CD4-positive, alpha-beta T cell treated with Interferon alpha-2 for 1 hour (primary cell): ENCODE data around the gene GDA.

Experiments used
- DNase-seq, 2 donors: peaks; one replicate each; pipeline ENCODE4 v3.0.0-alpha.2; 2020 to 2022

The GDA gene

DNA sequence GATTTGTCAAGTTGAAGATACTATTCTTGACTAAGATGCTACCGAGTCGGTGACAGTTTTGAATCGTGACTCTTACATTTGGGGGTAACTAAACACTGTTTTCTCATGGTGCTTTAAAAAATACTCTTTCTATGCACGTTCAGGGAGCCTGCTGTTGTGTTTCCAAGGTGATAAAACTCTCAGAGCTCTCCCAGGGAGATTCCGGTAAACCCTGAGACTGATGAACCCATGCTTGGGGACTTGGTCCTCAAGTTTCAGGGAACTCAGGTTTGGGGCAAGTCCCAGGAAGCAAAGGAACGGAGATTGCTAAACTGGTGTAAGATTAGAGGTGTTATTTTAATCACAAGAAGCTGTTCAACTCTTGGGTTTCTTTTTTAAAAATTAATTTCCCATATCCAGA, 1.4 kb downstream of the GDA start:
- DNase-seq: no peak

DNA sequence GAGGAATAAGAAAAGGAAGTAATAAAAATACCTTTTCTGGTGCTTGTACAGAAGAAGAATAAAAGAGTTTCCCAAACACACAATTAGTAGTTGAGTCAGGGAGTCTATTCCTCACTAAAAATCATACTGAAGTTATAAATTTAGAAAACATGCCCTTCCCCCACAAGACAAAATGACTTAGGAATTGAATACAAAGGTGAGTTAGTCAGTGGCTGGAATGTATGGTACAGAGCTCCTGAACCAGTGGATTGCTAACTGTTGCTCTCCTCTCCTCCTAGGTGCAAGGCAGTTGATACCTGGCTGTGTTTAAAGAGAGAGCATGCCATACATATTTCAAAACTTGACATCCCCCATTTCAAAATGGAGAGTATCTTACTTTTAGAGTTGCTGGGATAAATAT, 1.9 kb downstream of the GDA start:
- no peak for DNase-seq

DNA sequence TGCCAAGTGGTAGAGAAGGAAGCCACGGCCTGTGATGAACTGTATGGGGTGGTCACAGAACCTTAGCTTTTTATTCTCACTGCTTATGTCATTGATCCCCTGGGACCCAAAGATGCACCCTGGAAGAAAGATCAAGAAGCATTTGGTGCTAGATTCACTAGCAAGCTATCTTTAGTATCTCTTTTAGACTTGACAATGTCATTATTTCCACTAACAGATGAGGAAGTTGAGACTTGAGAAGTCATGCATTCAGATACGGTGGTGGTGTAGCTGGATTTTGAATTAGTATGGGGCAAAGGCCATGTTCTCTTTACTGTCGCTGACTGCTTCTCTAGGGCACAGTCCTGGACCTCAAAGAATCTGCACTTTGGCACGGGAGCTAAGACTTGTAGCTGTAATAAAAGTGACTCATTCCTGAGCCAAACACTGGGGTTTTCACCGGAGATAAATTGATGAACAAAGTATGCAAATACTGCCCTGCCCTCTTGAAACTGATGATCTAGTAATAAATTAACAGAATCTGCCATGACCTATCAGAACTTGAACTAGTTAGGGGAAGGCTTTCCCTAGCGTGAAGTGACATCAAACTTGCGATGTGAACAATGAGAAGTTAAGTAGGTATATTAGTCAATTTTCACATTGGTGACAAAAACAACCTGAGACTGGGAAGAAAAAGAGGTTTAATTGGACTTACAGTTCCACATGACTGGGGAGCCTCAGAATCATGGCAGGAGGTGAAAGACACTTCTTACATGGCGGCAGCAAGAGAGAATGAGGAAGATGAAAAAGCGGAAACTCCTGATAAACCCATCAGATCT, 5.4 kb downstream of the GDA start:
- DNase-seq: peak in 1 of 2 donors; percentile 7

DNA sequence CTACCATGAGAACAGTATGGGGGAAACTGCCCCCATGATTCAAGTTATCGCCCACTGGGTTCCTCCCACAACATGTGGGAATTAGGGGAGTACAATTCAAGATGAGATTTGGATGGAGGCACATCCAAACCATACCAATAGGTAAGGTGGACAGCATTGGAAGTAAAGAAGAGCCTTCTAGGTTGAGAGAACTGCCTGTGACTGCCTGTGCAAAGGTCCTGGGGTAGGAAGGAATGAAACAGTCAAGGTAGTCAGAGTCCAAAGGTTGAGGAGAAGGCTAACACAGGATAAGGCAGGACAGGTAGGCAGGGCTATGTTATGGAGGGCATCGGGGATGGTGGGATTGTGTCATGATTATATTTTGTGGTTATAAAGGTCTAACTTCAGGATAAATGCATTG, 6.1 kb downstream of the GDA start:
- DNase-seq: no peak

DNA sequence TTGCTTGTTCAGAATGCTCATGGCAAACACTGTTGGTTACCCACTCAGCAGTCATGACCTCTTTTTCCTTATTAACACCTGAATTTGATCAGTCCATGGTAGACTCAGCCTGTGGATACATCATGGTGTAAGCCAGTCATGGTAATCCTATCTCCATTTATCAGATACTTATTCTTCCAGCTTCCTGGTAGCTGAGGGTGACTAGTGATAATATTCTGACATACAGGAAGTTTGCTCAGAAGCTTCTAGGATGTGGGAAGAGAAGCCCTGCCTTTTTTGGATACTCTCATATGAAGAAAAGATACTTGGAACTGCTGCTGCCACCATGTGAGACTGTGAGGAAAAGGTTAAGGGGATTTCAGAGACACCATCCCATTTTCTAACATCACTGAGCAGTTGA, 7.3 kb downstream of the GDA start:
- DNase-seq: no peak

DNA sequence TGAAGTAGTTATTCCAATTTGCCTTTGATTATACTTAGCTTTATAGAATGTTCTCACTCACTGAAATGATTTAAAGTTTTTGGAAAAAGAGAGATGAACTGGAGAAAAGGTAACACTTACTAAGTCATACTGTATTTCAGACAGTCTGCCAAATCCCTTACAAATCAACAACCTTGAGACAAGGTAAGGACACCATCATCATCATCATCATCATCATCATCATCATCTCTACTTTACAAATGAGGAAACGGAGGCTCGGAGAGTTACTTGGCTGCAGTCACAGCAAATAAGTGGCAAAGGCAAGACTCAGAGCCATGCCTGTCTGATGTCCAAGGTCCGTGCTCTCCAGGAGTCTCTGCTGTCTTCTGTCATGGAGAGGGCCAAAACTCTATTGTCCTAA, 9.4 kb downstream of the GDA start:
- DNase-seq: no peak

DNA sequence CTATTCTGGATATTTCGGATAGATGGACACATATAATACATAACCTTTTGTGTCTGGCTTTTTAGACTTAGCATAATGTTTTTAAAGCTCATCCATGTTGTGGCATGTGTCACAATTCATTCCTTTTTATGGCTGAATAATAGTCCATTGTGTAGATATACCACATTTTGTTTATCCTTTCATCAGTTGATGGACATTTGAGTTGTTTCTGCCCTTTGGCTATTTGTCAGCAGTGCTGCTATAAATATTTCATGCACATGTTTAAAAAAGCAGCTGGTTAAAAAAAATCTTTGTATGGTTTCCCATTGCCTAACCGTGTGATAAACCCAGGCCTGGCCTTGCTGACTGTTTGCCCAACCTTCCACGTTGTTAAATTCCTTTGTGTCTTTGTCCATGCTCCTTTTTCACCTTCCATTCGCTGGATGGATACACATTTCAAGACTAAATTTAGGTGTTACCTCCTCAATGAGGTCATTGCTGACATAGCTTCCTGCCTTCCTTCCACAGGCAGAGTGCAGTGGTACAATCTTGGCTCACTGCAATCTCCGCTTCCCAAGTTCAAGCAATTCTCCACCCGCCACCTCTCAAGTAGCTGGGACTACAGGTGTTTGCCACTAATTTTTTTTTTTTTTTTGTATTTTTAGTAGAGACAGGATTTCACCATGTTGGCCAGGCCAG, 11.3 kb downstream of the GDA start:
- no peak for DNase-seq

DNA sequence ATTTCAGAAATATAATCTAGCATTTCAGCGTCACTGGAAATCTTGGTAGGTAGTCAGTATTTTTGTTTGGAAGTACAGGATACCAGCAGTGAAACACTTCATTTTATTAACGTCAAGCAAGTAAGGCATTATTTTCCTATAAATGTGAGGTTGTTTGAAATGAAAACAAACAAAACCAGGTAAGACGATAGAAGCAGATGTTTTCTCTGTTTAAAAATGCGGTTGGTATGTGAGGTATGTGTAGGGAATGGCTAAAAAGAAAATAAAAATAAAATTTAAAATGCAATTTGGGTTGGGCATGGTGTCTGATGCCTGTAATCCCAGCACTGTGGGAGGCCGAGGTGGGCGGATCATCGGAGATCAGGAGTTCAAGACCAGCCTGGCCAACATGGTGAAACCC, 16.1 kb downstream of the GDA start:
- DNase-seq: no peak

DNA sequence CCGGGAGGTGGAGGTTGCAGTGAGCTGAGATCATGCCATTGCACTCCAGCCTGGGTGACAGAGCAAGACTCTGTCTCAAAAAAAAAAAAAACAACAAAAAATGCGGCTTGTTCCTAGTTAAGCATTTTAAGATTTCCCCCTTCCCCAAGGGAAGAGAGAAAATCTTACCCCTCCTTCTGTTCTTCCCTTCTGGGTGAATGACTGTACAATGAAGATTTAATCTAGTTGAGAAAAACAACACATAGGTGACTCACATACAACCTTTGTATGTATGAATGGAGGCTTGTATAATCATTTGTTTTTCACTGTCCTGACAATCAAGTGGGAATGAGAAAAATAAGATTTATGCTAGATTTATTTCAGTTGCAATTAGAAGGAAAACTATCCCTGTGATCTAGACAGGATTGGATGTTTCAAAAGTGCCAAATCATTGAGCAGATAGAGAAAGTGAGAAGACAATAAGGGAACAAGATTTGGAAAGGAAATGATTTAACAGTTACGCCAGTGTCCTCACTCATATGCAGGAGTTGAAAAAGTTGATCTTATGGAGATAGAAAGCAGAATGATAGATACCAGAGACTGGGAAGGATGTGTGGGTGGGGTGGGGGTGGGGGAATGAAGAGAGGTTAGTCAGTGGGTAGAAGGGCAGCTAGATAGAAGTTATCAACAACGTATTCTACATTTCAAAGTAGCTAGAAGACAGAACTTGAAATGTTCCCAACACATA, 16.7 kb downstream of the GDA start:
- no peak for DNase-seq

DNA sequence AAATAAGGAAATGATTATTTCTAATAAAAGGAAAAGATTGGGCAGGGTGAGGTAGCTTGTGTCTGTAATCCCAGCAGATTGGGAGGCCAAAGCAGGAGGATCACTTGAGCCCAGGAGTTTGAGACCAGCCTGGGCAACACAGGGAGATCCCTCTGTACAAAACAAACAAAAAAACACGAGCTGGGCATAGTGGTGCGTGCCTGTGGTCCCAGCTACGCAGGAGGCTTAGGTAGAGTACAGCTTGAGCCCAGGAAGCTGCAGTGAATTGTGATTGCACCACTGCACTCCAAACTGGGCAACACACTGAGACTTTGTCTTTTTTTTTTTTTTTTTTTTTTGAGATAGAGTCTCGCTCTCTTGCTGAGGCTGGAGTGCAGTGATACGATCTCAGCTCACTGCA, 18.8 kb downstream of the GDA start:
- DNase-seq: no peak

DNA sequence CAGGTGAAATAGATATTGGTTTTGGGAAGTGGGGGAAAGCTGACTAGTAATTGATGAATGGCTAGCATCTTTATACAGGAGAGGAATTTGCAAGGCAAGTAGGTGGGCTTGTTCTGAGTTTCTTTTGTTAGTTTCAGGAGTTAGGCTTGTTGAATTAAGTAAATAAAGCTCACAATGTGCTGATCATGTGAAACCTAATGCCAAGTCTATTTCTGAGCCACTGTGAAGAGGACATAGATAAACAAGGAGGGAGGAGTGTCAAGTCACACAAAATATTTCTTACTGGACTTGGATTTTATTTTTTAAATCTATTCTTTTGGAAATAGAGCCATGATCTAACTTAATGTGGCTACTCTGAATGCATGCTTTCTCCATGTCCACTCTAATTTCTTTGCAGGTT, 19.9 kb downstream of the GDA start:
- no peak for DNase-seq

DNA sequence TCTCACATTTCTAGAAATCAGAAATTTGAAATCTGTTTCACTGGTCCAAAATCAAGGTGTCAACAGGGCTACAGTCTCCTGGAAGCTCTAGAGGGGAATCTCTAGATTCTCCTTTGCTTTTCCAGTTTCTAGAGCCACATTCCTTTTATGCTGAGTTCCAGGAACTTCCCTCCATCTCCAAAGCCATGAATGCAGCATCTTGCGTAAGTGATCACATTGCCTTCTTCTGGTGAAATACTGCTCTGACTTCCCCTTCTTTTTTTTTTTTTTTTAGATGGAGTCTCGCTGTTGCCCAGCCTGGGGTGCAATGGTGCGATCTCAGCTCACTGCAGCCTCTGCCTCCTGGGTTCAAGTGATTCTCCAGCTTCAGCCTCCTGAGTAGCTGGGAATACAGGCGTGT, 23.8 kb downstream of the GDA start:
- DNase-seq: no peak

DNA sequence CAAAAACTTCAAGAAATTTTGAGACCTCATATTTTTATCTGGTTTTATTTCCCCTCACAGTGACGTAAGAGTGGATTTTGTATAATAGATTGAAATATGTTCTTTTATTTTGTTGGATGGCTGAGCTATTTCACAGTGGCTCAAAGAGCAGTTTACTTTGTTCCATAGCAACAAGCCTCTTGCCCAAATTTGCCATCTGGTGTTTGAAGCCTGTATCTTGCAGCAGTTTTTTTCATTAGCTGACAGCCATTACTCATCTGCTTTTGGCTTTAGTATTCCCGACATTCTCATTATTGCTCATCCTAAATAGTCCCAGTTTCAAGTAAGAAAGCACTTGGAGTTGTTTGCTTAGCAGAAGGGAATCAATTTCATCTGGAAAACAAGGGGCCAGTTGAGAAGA, 36.3 kb downstream of the GDA start:
- no peak for DNase-seq

DNA sequence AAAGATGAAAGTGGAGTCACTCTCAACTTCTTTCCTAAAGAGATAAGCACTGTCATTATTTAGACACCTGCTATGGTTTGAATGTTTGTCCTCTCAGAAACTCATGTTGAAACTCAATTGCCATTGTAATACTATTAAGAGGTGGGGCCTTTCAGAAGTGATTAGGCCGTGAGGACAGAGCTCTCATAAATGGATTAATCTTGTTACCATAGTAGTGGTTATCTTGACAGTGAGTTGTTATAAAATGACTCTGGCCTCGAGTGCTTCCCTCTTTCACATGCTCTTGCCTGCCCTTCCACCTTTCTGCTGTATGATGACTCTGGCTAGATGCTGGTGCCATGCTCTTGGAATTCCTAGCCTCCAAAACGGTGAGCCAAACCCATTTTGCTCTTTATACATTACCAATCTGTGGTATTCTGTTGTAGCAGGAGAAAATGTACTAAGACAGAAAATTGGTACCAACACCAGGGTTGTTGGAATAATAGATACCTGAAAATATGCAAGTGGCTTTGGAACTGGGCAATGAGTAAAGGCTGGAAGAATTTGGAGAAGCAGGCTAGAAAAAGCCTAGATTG, 38.0 kb downstream of the GDA start:
- DNase-seq: no peak

DNA sequence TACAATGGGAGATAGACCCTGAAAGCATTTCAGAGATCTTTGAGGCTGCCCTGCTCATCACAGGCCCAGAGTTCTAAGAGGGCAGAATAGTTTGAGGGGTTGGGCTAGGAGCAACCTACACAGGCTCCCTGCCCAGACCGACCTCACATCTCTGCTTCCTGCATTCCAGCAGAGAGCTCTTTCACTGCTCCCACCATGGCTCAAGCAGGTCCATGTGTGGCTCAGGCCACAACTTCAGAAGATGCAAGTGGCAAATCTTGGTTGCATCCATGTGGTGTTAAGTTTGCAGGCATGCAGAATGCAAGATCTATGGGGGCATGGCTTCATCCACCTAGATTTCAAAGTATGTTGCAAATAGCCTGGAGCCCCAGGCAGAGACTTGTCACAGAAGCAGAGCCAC, 39.0 kb downstream of the GDA start:
- no peak for DNase-seq

DNA sequence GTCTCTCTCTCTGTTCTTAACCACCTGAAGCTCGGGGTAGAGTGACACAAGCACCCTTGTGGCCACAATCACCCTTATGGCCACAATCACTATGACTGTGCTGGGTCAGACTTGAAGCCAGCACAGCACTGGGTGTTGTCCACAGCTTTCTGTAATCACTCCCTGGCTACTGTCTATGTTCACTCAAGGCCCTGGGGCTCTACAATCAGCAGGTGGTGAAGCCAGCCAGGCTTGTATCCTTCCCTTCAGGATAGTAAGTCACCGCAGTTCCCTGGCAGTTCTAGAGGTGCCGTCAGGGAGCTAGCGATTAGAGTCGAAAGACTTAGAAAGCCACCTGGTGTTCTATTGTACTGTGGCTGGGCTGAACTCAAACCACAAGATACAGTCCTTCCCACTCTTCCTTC, 44.2 kb downstream of the GDA start:
- no peak for DNase-seq

DNA sequence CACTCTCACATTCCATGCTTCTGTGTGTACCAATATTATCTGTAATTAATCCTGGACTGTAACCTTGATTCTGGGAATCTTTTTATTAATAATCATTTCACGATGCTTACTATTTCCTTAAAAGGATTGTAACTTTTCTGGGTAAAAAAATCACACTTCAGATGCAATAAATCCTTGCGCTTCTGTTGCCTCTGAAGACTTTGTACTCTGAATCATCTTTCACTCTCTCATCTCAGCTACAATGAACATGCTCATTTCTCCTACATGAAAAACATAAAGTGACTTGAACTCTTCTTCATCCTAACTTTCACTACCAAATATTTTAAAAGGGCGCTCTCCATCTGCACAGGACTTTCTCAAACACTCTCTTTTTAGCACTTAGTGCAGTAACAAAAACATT, 50.0 kb downstream of the GDA start:
- DNase-seq: no peak

DNA sequence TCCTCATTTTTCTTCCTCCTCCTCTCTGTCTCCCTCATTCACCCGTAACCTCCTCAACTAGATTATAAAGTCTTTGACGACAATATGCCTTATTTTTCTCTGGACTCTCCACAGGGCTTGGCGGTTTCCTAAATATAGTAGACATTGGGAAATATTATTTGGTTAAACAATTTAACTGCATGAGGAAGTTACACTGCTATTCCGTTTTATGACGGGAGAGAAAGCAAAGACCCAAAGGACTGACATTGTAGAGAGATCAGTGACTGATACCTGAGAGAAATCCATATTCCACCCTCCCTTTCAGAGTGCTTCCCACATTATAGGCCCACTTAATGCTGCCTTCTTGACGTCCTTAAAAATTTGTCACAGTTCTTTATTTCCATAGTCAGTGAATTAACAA, 51.2 kb downstream of the GDA start:
- no peak for DNase-seq

DNA sequence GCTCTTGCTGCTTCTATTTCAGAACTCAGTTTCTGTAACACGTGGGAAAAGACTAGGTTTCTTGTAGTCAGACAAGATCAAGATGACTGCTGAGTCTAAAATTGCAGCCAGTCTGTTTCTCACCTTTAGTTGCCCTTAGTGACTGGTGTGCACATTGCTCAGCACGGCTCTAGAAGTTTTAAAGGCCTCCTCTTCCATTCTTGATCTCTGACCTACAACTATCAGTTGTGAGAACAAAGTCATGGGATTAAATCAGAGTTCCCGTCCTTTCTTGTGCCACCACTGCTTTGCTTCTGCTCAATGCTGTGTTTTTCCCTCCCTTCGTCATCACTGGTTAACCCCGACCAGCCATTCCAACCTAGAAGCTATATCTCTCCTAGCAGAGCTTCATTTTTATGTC, 52.8 kb downstream of the GDA start:
- DNase-seq: no peak

DNA sequence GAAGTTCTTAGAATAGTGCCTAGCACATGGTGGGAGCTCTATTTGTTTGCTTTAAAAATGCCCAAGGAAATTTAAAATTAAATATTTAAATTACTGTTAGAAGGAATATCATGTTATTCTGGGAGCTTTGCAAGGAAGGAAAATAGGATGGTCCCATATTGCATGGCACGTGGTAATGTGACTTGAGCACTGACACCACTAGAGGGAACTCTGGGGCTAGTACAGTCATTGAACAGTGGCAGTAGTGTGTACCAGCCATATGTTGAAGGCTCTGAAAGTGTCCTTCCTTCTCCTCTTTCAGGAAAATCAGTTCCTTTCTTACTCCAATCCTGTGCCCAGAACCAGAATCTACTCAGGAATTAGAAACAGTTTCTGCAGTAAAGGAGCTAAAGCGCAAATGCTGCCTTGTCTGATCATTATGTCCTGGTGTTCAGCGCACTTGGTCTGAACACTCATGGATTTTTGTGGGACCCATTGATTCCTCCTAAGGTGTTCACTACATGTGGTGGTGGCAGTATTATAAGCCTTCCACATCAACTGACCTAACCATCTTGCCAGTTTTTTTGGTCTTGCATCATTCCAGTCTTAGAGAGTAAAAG, 54.1 kb downstream of the GDA start:
- peak in 1 of 2 donors; percentile 8 for DNase-seq

DNA sequence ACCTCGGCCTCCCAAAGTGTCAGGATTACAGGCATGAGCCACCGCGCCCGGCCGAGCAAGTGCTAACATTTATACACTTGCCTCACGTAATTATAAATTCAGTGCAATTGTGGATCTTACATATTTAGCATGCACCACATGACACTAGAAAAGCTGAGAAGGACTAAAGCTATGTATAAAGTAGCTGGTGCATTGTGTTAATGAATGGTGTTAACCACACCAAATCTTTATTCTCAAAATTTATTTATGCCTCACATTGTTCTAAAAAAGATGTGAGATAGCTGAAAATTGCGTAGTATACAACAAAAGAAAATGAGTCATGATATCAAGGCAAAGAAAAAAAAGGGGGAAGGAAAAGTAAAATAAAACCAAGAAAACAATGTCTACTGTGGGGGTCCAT, 54.8 kb downstream of the GDA start:
- DNase-seq: no peak

DNA sequence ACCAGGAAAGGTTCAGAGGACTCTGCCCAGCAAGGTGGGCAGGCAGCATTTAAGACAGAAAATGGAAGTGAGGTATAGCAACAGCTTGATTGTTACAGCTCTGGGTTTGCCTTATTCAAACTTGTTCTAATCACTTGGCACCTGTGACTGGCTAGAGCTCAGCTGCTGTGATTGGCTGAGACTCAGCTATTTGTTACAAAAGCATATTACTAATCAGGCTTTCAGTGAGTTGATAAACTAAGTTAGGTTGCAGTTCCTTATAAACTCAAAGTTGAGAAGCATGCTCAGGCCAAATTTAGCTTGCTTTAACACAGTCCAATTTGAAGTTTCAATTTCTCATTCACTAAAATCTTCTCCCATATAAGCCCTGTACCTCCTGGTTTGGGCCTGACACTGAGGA, 56.3 kb downstream of the GDA start:
- no peak for DNase-seq

DNA sequence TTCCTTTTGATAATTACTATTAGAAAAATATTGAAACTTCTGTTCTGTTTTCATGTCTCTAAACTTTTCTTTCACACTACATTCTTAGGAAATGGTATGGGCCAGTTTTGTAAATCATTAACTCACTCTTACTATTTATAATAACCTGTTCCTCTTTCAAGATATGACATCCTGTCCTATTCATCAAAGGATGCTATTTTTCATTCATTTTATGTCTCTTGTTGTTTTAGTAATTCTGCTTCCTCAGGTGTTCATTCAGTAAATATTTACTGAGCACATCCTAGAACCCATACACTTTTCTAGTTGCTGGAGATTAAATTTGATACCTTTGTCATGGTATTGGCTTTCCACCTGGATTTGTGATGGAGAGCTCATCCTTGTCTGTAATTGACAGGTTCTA, 58.0 kb downstream of the GDA start:
- no peak for DNase-seq
